T47D (cell line): ENCODE data around the gene DNAJB8.
A peak's percentile ranks its signal among the peaks of the same experiment; 100 is the strongest.

Source experiments
- DNase-seq, 2 experiments: peaks; one replicate each; pipeline versions ENCODE4 v3.0.0 to v3.0.0-alpha.2; 2011 to 2012; ENCODE audit warnings: low read depth in 1 of 2, low spot score in 1 of 2
- JUND ChIP-seq: IDR thresholded peaks from 2 replicates; pipeline ENCODE4 v1.6.1; 2012; ENCODE audit warnings: low read depth
- in situ Hi-C: cut with HindIII; loops from 2 replicates; pipeline ENCODE4 v1.10.0; 2016; ENCODE audit warnings: low sequenced_read_pairs, low pct_unique_long_range_greater_than_20kb

Gene DNAJB8

GRCh38 chr3:128499724-128500275 is 33.1 kb upstream of the DNAJB8 start:
- DNase-seq, result no peak
- in situ Hi-C loops, result no loop called here
- no peak for TF ChIP-seq JUND

GRCh38 chr3:128498901-128499530 is 32.3 kb upstream of the DNAJB8 start:
- no peak for DNase-seq
- no peak for TF ChIP-seq JUND
- in situ Hi-C loops, result no loop called here

GRCh38 chr3:128498127-128498626 is 31.5 kb upstream of the DNAJB8 start:
- no peak for TF ChIP-seq JUND
- in situ Hi-C loops, result no loop called here
- no peak for DNase-seq

- DNase-seq, result peak; percentile 41 to 56
- in situ Hi-C loops, result no loop called here
- TF ChIP-seq JUND, result no peak
Observed at GRCh38 chr3:128497305-128498126, 30.8 kb upstream of the DNAJB8 start.

- in situ Hi-C loops, result no loop called here
- no peak for DNase-seq
- no peak for TF ChIP-seq JUND
Observed at GRCh38 chr3:128496602-128497304, 30.1 kb upstream of the DNAJB8 start.

GRCh38 chr3:128496019-128496601 is 29.4 kb upstream of the DNAJB8 start:
- DNase-seq, result no peak
- TF ChIP-seq JUND, result no peak
- in situ Hi-C loops, result no loop called here

GRCh38 chr3:128495435-128495970 is 28.8 kb upstream of the DNAJB8 start:
- in situ Hi-C loops, result no loop called here
- TF ChIP-seq JUND, result no peak
- no peak for DNase-seq

GRCh38 chr3:128494367-128494650 is 27.6 kb upstream of the DNAJB8 start:
- no peak for TF ChIP-seq JUND
- DNase-seq, result no peak
- in situ Hi-C loops, result no loop called here

GRCh38 chr3:128493570-128494366 is 27.1 kb upstream of the DNAJB8 start:
- no peak for DNase-seq
- no peak for TF ChIP-seq JUND
- in situ Hi-C loops, result no loop called here

- no peak for DNase-seq
- no peak for TF ChIP-seq JUND
- in situ Hi-C loops, result no loop called here
Observed at GRCh38 chr3:128492671-128493569, 26.2 kb upstream of the DNAJB8 start, which contains the start of gene GATA2. TSS of gene GATA2 (minus strand) at chr3:128493201. CDS start at chr3:128487031, 6,170 bp downstream.
